NT2/D1 (cell line): Measurements from ENCODE around the gene CLNS1A.

ENCODE experiments used
- DNase-seq: peaks from one replicate; pipeline ENCODE4 v3.0.0-alpha.2; 2011; ENCODE audit warnings: low read depth, low spot score
- H3K27me3 ChIP-seq: 2 replicates; pipeline ENCODE4 v1.6.0; 2011; ENCODE audit warnings: mild to moderate bottlenecking; ENCODE audit not compliant: insufficient read length, insufficient read depth
- H3K36me3 ChIP-seq: 2 replicates; pipeline ENCODE4 v1.6.1; 2011; ENCODE audit warnings: mild to moderate bottlenecking, low read length, mixed read lengths; ENCODE audit not compliant: insufficient read depth, insufficient read length
- H3K4me1 ChIP-seq: 2 replicates; pipeline ENCODE4 v1.5.1; 2011; ENCODE audit not compliant: insufficient read depth, insufficient read length
- H3K4me3 ChIP-seq: 2 replicates; pipeline ENCODE4 v1.5.1; 2011; ENCODE audit warnings: low read depth; ENCODE audit not compliant: insufficient read length
- H3K9ac ChIP-seq: 2 replicates; pipeline ENCODE4 v1.6.0; 2011; ENCODE audit warnings: low read depth; ENCODE audit not compliant: insufficient read length
- H3K9me3 ChIP-seq: 2 replicates; pipeline ENCODE4 v1.5.1; 2011; ENCODE audit warnings: mild to moderate bottlenecking, low read length; ENCODE audit not compliant: insufficient read depth
- SUZ12 ChIP-seq: IDR thresholded peaks from 2 replicates; pipeline ENCODE4 v1.6.1; 2011; ENCODE audit not compliant: insufficient read length, insufficient read depth; ENCODE audit errors: extremely low read depth
- YY1 ChIP-seq: IDR thresholded peaks from 2 replicates; pipeline ENCODE4 v1.6.1; 2011; ENCODE audit not compliant: insufficient read length, insufficient read depth
- ZNF274 ChIP-seq: IDR thresholded peaks from 2 replicates; pipeline ENCODE4 v1.6.1; 2011; ENCODE audit warnings: mild to moderate bottlenecking, low read depth, low read length

Gene CLNS1A

GRCh38 chr11:77637345-77638165 lies at the start of gene CLNS1A:
TSS of gene CLNS1A (minus strand) at chr11:77637794. CDS start at chr11:77637714, 80 bp downstream.
- DNase-seq, result peak; percentile 87

GRCh38 chr11:77687088-77687487 lies 49.5 kb upstream of the CLNS1A start:
- Histone ChIP-seq H3K36me3 (peaks cover 29% of the 10 kb centered on the region), H3K9me3 (no peaks in the 10 kb centered on the region), H3K4me3 (no peak overlapping the region), H3K27me3 (no peaks in the 10 kb centered on the region), H3K9ac (no peak overlapping the region), H3K4me1 (no peaks in the 10 kb centered on the region)
- no peak for TF ChIP-seq ZNF274
- no peak for DNase-seq

More at GRCh38 chr11:77637345-77638165, at the start of gene CLNS1A:
- Histone ChIP-seq H3K9ac (peak within 1 kb of the TSS; percentile 93), H3K27me3 (no peaks in the 10 kb centered on the region), H3K36me3 (peaks cover 17% of the 10 kb centered on the region), H3K9me3 (no peaks in the 10 kb centered on the region), H3K4me3 (peak within 1 kb of the TSS; percentile 86), H3K4me1 (no peaks in the 10 kb centered on the region)
- TF ChIP-seq ZNF274 (no peak), YY1 (no peak), SUZ12 (no peak)

GRCh38 chr11:77677138-77677537 lies 39.5 kb upstream of the CLNS1A start:
- Histone ChIP-seq H3K4me3 (no peak overlapping the region), H3K9me3 (no peaks in the 10 kb centered on the region), H3K27me3 (no peaks in the 10 kb centered on the region), H3K4me1 (no peaks in the 10 kb centered on the region), H3K9ac (no peak overlapping the region), H3K36me3 (peaks cover 56% of the 10 kb centered on the region)
- DNase-seq, result no peak
- TF ChIP-seq ZNF274 (no peak), SUZ12 (no peak), YY1 (no peak)

GRCh38 chr11:77672264-77672663 lies 34.7 kb upstream of the CLNS1A start:
- Histone ChIP-seq H3K4me1 (no peaks in the 10 kb centered on the region), H3K9ac (no peak overlapping the region), H3K9me3 (no peaks in the 10 kb centered on the region), H3K27me3 (no peaks in the 10 kb centered on the region), H3K36me3 (peaks cover 75% of the 10 kb centered on the region), H3K4me3 (no peak overlapping the region)
- DNase-seq, result no peak
- no peak for TF ChIP-seq YY1
- TF ChIP-seq SUZ12, result no peak
- no peak for TF ChIP-seq ZNF274

- Histone ChIP-seq H3K36me3 (peaks cover 64% of the 10 kb centered on the region), H3K4me1 (no peaks in the 10 kb centered on the region), H3K9ac (no peak overlapping the region), H3K9me3 (no peaks in the 10 kb centered on the region), H3K27me3 (no peaks in the 10 kb centered on the region), H3K4me3 (no peak overlapping the region)
- no peak for DNase-seq
- TF ChIP-seq SUZ12 (no peak), YY1 (no peak), ZNF274 (no peak)
These were observed 32.4 kb upstream of the CLNS1A start for GRCh38 chr11:77669848-77670511.

- Histone ChIP-seq H3K4me1 (no peaks in the 10 kb centered on the region), H3K36me3 (peaks cover 57% of the 10 kb centered on the region), H3K4me3 (no peak overlapping the region), H3K27me3 (no peaks in the 10 kb centered on the region), H3K9ac (no peak overlapping the region), H3K9me3 (no peaks in the 10 kb centered on the region)
- DNase-seq, result no peak
- TF ChIP-seq ZNF274, result no peak
- no peak for TF ChIP-seq YY1
- TF ChIP-seq SUZ12, result no peak
These were observed 31.2 kb upstream of the CLNS1A start for GRCh38 chr11:77668760-77669159.

- Histone ChIP-seq H3K27me3 (no peaks in the 10 kb centered on the region), H3K4me3 (no peak overlapping the region), H3K9me3 (no peaks in the 10 kb centered on the region), H3K36me3 (peaks cover 33% of the 10 kb centered on the region), H3K9ac (no peak overlapping the region), H3K4me1 (no peaks in the 10 kb centered on the region)
- TF ChIP-seq ZNF274 (no peak), YY1 (no peak), SUZ12 (no peak)
- no peak for DNase-seq
These were observed 27.8 kb upstream of the CLNS1A start for GRCh38 chr11:77665240-77665965.
